GM18526 (cell line): ENCODE data around the gene C6orf89.

ENCODE experiments used
- POLR2A ChIP-seq: IDR thresholded peaks from 3 replicates; pipeline ENCODE4 v1.6.1; 2011; ENCODE audit not compliant: insufficient read length; ENCODE audit errors: extremely low read depth

C6orf89 gene

DNA sequence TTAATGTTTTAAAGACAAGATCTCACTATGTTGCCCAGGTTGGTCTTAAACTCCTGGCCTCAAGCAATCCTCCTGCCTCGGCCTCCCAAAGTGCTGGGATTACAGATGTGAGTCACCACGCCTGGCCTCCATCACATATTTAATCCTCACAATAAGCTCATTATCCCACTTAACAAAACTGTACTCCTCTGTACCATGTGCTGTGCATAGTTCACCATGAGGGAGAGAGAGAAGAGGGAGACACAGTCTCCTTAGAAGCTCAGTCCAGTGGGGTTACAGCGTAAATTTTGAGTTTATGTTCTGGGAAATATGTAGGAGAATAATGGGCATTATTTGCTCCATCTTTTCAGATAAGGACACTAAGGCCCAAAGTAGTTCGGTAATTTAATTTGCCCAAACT, 38.6 kb upstream of the C6orf89 start:
- TF ChIP-seq POLR2A, result no peak

DNA sequence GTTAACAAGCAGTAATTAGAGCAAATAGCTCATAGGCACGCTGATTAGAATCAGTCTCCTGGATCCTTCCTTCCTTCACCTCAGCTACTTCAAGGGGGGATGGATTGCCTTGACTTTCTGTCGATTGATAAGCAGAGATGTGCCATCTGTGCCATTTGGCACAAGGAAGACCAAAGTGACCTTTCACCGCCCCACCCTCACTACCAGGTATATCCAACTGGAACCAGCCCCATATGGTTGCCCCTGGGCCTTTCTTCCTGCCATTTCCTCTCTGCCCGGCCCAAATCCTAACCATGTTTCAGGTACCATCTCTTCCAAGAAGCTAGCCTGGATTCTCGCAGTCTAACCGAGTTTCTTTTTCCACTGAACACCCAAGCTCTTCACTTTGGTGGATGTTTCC, 37.8 kb upstream of the C6orf89 start:
- TF ChIP-seq POLR2A, result no peak

DNA sequence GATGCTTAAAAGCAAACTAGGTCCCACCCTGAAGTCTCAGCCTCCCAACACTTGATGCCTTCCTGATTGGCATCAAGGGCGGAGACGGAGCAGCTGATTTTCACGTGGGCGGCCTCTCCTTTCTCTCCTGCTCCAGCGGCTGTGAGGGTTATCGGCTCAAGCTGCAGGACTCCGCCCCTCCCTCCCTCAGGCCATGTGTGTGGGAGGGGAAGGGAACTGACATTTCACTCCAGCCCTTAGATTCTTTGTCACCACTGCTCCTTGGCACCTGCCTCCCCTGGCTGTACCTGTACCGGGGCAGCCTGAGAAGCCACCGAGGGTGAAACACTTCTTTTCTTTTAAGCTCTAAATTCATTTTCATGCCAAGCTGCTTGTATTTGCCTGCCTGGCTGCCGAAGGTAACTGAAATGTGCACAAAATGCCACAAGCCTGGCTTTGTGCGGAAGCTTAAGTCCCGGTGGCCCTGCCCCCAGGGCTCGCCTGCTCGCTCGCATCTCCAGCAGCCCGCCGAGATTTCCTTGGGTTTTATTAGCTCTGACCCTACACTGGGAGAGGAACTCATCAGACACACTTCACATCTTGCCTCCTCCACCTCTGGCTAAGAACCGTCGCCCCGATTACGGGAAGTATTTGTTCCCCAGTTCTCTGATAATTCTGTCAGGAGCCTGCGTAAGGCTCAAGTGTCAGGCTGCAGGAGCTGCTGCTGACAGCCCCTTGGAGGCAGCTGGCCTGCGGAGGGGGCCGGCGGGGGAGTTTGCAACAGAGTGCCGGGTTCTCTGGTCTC, 36.9 kb upstream of the C6orf89 start:
- no peak for TF ChIP-seq POLR2A

DNA sequence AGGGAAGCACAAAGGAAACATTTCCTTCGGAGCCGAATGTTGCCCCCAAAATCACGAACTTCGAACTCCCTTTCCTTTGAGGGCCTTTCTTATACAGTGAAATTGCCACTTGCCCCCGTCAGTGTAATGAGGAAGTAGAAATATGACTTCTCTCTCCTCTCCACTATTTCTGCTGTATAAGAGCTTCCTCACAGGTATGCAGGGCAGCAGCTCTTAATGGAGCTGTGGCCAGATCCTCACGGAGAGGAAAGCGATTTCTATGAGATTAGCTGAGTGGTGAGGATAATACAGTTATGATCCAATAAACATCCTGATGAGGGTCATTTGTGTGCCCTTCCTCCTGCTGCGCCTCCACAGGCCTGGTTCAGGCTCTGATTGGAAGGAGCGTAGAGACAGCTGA, 35.7 kb upstream of the C6orf89 start:
- no peak for TF ChIP-seq POLR2A

DNA sequence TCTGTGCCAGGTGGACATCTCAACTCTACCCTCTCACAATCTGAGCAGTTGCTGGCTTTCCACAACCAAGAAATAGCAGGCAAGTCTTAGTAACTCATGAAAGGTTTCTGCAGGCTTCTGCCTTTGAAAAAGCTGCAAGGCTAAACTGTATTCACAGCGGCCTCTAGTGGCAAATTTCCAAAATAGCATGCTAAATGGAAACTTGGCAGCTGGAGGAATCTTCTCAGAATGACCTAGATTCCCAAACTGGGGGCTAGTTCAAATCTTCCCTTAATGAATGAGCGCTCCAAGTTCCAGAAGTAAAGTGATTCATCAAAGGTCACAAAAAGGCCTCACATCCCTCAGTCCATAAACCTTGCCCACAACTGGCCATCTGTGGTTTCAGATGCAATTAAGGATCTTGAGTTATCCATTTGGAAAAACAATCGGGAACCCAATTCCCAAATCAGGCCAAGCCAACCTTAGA, 34.6 kb upstream of the C6orf89 start:
- TF ChIP-seq POLR2A, result no peak

DNA sequence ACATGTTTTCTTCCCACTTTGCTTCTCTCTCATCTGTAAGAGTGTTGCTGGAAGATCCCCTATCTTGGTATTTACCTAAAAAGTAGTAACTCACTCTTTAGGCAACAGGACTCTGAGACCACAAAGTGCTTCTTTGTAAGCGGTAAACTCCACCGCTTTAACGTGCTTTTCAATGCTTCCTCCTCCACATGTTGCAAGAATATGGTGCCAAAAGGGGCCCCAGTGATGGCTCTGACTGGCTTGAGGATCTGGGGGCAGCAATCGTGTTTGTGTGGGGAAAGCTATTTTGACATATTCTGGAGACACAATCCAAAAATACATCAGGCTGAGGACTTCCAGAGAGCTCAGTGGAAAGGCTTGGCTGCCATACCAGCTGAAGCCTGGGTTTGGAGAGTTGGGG, 34.1 kb upstream of the C6orf89 start:
- TF ChIP-seq POLR2A, result no peak

DNA sequence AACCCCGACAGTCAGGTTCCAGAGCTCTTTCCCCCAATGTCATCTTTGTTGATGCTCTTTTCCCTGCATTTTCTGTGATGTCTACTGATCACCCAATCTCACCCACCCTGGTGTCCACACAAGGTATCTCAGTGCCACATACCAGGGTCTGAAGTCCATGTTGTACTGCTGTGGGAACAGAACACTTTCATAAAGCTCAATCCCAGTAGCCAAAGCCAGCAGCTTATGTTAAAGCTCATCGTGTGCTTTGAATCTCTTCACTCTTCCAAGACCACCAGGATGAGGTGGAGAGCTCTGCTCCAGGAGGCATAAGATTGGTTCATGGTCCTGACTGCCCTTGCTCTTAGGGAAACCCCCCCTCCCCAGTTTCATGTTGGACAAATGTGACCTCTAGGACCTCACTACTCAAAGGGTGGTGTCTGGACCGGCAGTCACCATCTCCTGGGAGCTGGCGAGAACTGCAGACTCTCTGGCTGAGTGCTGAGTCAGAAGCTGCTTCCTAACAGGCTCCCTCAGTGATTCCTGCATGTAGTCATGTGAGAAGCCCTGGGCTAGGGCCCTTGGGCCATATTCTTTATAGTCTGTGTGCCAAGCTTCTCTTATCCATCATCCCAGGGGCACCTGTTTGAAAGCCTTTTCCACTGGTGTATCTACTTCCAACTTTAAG, 33.1 kb upstream of the C6orf89 start:
- no peak for TF ChIP-seq POLR2A

DNA sequence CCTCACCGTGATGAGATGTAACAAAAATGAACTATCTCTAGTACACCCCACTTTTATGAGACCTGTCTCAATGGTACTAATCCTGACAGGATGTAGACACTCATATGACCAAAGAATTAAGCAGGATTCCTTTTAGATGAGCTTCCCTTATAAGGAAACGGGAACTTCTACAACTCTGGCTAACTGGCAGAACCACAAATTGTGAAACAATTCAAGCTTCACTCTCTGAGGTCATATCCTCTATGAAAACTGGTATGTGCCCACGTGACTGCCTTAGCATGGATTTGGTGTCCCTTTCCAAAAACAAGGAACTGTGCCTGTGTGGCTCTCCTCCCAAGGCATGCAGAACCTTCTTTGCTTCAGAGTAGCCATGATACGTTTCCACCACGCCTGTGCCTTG, 32.4 kb upstream of the C6orf89 start:
- TF ChIP-seq POLR2A, result no peak

DNA sequence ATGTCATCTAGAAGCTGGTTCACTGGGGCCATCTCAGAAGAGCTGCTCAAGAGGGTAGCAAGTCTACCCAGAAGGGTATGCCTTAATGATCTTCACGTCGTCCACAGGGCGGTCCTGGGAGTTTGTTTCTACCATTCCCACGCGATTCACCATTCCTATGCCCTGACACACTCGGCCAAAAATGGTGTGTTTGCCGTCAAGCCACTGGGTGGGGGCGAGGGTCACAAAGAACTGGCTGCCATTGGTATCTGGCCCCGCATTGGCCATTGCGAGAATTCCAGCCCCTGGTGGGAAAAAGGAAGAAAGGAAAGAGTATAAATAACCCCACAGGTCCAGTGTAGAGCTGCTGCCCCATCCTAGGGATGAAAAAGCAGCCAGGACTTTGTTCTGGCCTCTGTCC, 30.0 kb upstream of the C6orf89 start:
- no peak for TF ChIP-seq POLR2A

DNA sequence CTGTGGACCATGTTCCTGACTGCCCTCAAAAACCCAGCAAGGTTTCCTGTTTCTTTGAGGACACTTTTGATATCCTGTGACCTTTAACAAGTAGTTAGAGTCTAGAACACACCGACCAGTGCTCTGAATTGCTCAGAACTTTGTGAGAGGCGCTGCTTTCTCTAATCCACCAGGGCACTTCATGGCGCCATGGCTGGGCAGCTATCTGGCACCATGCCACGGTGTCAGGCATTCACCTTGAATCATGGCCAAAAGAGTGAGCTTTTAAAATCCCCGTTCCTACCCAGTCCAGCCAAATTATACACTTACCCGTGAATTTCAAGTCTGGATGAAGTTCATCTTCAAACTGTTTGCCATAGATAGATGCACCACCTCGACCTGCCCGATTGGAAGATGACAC, 29.5 kb upstream of the C6orf89 start:
- TF ChIP-seq POLR2A, result no peak

DNA sequence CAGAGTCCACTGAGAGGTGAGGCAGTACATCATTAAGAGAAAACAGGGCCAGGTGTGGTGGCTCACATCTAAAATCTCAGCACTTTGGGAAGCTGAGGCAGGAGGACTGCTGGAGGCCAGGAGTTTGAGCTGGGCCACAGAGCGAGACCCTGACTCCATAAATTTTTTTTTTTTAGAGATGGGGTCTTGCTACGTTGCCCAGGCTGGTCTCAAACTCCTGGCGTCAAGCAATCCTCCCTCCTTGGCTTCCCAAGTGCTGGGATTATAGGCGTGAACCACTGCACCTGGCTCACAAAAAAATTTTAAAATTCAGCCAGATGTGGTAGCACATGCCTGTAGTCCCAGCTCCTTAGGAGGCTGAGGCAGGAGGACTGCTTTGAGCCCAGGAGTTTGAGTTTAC, 28.4 kb upstream of the C6orf89 start:
- TF ChIP-seq POLR2A, result no peak

DNA sequence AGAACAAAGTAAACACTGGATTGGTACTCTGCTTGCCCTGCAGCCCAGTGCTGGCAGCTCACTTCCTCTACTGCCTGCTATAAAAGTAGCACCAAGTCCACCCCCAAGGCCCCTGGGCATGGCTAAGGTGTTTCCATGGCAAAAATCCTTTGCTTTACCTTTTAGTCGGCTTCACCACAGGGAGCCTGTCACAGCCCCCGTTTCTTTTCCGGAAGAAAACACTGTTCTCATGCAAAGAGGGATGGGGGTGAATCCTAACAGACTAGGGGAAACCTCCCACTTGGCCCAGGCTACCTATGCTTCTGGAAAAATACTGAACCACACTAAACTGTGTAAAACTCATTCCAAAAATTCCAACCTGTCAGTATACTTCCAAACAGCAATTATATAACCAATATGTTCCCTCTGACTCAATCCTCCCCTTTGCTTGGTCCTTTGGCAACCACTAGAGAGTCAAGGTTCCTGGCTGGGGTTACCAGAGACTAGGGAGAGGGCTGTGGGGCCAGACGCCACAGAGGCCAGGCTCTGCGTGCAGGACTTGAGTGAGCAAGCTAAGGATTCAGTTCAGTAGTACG, 27.3 kb upstream of the C6orf89 start:
- no peak for TF ChIP-seq POLR2A

DNA sequence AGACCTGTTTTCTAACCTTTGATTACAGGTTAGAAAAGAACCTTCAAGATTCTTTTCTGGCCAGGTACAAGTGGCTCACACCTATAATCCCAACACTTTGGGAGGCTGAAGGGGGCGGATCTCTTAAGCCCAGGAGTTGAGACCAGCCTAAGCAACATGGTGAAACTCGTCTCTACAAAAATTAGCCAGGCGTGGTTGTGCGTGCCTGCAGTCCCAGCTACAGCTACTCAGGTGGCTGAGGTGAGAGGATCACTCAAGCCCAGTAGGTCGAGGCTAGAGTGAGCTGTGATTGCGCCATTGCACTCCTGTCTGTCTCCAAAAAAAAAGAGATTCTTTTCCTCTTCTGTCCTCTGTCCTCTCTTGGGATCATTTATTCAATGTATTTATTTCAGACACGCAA, 25.6 kb upstream of the C6orf89 start:
- TF ChIP-seq POLR2A, result no peak

DNA sequence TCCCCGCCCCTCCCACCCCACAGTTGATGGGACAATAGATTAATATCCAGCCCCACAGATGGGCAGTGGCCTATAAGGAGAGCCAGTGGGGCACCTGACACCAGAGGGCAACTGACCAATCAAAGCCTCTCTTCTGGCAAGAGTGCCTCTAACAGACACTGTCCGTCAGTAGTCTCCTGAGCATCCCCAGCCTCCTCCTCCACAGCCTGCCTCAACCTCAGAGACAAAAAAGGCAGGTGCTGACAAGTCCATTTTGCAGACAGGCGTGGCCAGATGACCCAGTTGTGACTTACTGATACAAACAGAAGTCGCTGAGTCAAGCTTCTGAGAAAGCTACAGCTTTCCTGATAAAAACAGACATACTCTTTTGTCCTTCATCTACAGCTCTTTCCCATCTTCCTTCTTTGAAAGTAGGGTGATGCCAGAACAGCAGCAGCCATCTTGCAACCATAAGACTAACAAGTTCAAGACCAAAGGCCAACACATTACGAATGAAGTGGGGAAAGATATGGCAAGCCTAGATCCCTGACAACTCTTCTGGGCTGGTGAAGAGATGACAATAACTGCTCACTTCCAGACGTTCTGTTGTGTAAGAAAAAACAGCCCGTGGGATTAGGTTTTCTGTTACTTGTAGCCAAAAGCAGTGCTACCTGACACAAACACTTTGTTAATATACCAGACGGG, 23.4 kb upstream of the C6orf89 start:
- TF ChIP-seq POLR2A, result no peak

DNA sequence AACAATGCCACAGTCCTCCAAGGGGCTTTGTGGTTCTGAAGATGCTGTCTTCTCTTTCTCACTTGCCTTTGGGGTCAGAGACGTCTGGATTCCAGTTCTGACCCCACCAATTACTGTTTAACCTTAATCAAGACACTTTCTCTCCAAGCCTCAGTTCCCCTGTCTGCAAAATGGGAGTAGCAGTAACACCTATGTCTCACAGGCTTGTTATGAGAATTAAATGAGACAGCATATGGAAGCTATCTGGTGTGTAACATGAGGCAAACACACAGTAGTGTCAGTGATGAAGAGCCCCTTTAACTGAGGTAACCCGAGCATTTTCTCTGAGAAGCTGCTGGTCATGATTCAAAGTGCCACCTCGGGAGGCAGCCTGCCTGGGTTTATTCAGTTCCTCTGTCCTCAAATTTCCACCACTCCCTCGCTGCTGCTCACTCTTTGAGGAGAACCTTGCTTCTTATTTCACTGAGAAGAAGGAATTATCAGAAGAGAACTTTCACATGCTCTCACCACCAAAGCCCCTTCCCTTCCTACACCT, 22.8 kb upstream of the C6orf89 start:
- no peak for TF ChIP-seq POLR2A
